Urinary bladder (tissue), 4 donors: ENCODE results near the gene KLHDC8A. TPM values are rescaled to one million over a fixed set of nuclear protein-coding genes. Genes with fewer than 3 reads are reported as not detected.

ENCODE experiments used
- DNase-seq: peaks from one replicate; pipeline ENCODE4 v3.0.0-alpha.2; 2015; ENCODE audit errors: extremely low spot score
- H3K27ac ChIP-seq: one replicate; pipeline ENCODE4 v1.5.1; 2013; ENCODE audit warnings: low read depth, mild to moderate bottlenecking, moderate library complexity
- H3K36me3 ChIP-seq: one replicate; pipeline ENCODE4 v1.6.1; 2013; ENCODE audit warnings: mild to moderate bottlenecking, moderate library complexity; ENCODE audit not compliant: insufficient read depth
- H3K4me1 ChIP-seq: one replicate; pipeline ENCODE4 v1.6.1; 2013; ENCODE audit warnings: mild to moderate bottlenecking, moderate library complexity; ENCODE audit not compliant: insufficient read depth
- H3K4me3 ChIP-seq: one replicate; pipeline ENCODE4 v1.5.1; 2013; ENCODE audit warnings: low read depth, low read length
- WGBS: extraction: QIAGEN DNeasy Blood & Tissue Kit; methylation state at CpG from one replicate; pipeline ENCODE4 v1.1.7; 2013; 5-methylcytosine and 5-hydroxymethylcytosine counted together
- polyA plus RNA-seq: library from polyadenylated mRNA; stranded (reverse); fragments of 200-250 nt; gene quantifications from one replicate; pipeline ENCODE4 v1.2.3, GENCODE V29; 2013
- total RNA-seq: library from RNA; depleted of rRNA; stranded (reverse); fragments of >200 nt; gene quantifications from one replicate; pipeline ENCODE4 v1.2.3, GENCODE V29; 2014
- donor health status: healthy with polysubstance abuse.
- donor health status: healthy.

The KLHDC8A gene
- total and polyA plus RNA-seq, 2 donors = 0.28 to 3.0 TPM

DNA sequence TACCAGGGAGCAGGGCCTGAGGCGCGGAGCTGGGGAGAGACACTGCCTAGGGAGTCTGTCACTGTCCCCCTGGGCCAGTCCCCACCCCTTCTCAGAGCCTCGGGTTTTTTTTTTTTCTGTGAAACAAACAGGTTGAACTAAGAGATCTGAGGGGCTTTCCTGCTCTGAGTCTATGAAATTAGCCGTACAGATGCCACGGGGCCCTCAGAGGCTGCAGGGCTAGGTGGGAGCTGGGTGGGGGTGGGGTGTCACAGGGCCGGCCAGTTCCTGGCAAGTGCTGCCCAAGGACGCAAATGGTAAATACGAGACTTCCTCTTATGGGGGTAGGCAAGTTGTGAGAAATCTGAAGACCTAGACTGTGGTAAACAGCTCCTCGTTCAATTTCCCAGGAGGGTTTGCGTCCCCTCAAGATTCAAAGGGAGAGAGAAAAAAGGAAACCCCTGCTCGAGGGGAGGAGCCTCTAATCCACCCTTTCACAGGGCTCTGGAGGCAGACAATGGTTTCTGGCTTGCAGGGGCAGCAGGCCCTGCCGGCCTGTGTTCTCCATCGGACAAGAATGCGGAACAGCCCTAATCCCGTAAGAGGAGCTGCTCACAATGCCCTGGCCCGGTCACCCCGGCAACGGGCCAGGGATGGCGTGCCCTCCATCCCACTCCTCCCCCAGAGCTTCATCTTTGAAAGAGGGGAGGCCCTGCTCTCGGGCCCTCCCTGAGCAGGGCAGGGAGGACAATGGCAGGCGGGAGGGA, 43.0 kb downstream of the KLHDC8A start:
- peak; percentile 42 for DNase-seq
- H3K4me1 ChIP-seq = peaks cover 2% of the 10 kb centered on the region
- H3K27ac ChIP-seq = peak overlapping the region; percentile 15
- no peaks in the 10 kb centered on the region for H3K36me3 ChIP-seq
- H3K4me3 ChIP-seq = no peak overlapping the region
- 27% methylated on average over 21 of the region's 21 CpGs for WGBS

DNA sequence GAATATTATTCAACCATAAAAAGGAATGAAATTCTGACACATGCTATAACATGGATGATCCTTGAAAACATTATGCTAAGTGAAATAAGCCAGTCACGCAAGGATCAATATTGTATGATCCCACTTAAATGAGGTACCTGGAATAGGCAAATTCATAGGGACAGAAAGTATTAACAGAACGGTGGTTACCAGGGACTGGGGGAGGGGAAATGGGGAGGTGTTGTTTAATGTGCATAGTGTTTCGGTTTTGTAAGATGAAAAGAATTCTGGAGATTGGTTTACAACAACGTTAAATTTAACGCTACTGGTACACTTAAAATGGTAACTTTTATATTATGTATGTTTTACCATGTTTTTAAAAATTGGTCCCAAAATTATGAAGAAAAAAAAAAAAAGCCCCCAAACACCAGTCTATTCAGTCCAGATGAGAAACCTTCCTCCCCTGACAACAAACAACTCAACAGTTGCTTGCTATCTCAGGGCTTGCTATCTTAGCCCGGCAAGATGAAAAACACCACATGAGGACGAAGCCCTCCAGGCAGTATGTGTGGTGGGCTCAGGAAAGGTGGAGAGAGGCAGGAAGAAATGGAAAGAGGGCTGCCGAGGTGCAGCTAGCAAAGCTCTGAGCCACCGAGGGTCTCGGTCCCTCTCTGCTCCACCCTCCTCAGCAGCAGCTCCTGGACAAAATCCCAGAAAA, 43.7 kb downstream of the KLHDC8A start:
- Histone ChIP-seq H3K4me1 (peaks cover 2% of the 10 kb centered on the region), H3K36me3 (no peaks in the 10 kb centered on the region), H3K4me3 (no peak overlapping the region), H3K27ac (no peak overlapping the region)
- no peak for DNase-seq
- WGBS = 76% methylated on average over 10 of the region's 10 CpGs

DNA sequence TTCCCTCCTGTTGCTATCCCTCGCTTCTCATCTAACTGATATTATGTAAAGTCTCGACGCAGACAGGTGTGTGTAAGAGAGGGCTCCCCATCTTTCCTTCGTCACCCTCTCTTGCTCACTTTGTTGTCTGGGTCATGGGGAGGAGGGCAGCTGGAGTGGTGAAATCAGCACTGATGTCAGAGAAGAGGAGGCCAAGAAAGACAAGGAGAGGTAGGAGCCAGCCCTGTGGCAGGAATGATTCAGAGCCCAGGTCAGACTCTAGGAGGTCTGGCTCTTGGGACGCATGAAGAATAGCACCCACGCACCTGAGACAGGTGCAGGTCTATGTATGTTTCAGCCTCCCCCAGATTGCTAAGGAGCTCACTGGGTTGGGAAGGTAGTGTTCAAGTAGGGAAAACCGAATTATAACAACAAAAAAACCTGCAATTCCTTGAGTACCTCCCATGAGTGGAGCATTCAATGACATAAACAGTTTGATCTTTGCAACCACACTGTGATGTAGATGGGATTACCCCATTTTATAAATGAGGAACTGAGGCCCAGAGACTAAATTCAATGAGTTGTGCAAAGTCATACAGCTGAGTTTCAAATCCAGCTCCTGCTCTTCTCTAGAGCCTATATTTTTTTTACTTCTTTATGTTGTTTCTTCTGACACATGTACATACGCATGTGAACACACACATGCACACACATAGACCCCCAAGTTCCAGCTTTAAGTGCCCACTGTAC, 45.6 kb downstream of the KLHDC8A start:
- H3K4me3 ChIP-seq = no peak overlapping the region
- no peaks in the 10 kb centered on the region for H3K36me3 ChIP-seq
- no peak for DNase-seq
- no peaks in the 10 kb centered on the region for H3K4me1 ChIP-seq
- WGBS = 97% methylated on average over 8 of the region's 8 CpGs
- H3K27ac ChIP-seq = no peak overlapping the region

DNA sequence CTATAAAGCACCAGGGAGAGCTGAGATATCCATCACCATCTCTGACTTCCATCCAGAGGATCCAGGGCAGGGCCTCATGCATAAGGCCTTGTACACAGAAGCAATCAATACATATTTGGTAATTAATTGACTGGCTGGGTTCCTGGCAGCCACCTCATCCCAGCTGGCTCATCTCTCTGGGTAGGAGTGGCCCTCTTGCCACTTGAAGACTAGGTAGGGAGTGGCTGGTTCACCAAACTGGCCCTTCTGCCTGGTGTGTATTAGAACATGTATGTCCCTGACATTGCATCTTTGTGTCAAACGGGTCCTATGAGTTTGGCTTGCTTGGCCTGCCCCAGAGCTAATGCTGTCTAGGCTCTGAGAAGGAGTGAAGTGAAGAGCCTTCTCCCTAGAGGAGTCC, 47.0 kb downstream of the KLHDC8A start:
- no peak overlapping the region for H3K27ac ChIP-seq
- WGBS = 76% methylated on average over 1 of the region's 1 CpG
- no peak overlapping the region for H3K4me3 ChIP-seq
- no peaks in the 10 kb centered on the region for H3K36me3 ChIP-seq
- H3K4me1 ChIP-seq = no peaks in the 10 kb centered on the region
- no peak for DNase-seq

DNA sequence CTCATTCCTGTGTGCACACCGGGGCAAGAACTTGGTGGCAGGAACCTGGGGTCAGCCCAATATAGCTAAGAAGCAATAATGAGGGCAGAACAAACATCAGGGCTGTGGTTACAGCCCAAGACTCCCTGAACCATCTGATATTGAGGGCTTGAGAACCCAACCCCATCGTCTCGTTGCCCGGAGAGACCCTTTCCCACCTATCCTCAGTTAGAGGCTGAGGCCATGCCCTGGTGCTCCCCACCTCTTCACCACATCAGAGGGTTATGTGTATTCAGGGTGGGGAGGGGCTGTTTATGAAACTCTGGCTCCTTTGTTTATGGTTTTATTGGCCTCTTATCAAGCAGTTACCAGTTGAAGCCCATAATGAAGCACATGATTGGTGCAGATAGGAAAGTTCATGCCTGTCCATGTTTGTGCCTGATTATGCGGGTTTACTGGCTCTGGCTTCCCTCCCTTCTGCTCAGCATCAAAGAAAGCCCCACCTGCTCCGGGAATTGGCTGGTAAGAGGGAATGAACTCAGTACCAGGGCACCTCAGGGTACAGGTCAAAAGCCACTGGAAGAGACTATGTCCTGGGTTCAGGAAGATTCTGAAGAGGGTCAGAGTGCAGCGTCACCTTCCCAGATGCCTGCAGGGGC, 49.7 kb downstream of the KLHDC8A start:
- H3K4me3 ChIP-seq = no peak overlapping the region
- no peaks in the 10 kb centered on the region for H3K36me3 ChIP-seq
- no peak overlapping the region for H3K27ac ChIP-seq
- WGBS = 87% methylated on average over 7 of the region's 7 CpGs
- no peaks in the 10 kb centered on the region for H3K4me1 ChIP-seq
- no peak for DNase-seq

DNA sequence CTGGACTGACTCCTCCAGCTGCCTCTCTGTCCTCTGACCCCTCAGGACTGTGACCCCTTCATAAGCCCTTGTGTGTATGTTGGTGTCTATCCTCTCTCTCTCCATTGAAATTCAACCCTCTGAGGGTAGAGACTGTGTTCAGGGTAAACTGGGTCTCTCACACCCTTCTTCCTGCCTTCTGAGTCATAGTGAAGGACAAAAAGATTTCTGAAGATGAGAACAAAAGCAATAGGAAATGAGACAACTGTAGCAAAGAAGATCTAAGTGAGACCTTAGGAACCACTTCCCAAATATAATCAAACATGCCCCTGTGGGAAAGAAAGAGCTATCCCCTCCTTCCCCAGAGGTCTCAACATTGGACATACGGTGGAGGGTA, 52.0 kb downstream of the KLHDC8A start:
- WGBS = 98% methylated on average over 1 of the region's 1 CpG
- DNase-seq = no peak
- H3K4me1 ChIP-seq = no peaks in the 10 kb centered on the region
- H3K4me3 ChIP-seq = no peak overlapping the region
- no peak overlapping the region for H3K27ac ChIP-seq
- H3K36me3 ChIP-seq = no peaks in the 10 kb centered on the region

DNA sequence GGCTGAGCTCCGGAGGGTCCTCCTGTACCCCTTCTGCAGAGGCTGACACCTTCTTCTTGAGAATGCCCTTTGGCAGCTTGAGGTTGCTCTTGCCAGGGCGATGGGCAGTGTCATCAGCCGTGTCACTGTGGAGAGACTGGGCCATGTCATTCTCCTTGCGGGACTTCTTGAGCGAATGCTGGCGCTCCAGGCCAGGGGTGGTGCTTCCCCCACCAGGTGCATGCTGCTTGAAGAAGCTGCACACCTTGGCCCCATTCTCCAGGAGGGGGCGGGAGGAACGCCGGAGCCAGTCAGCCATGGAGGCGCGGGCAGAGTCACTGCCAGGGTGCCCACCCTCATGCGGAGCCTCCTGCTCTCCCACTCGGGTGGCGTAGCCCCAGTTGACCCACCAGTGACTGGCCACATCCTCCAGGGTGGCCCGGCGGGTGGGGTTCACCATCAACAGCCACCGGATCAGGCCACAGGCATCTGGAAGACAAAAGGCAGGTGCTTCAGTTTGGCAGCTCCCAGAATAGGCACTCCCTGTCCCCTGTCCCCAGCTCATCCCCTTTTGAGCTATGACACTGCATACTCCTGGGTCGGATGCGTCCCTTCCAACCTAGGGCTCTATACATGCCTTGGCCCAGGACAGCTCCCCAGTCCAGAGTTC, 52.6 kb downstream of the KLHDC8A start:
- 96% methylated on average over 19 of the region's 19 CpGs for WGBS
- H3K4me1 ChIP-seq = no peaks in the 10 kb centered on the region
- no peak overlapping the region for H3K4me3 ChIP-seq
- DNase-seq = no peak
- no peak overlapping the region for H3K27ac ChIP-seq
- no peaks in the 10 kb centered on the region for H3K36me3 ChIP-seq

DNA sequence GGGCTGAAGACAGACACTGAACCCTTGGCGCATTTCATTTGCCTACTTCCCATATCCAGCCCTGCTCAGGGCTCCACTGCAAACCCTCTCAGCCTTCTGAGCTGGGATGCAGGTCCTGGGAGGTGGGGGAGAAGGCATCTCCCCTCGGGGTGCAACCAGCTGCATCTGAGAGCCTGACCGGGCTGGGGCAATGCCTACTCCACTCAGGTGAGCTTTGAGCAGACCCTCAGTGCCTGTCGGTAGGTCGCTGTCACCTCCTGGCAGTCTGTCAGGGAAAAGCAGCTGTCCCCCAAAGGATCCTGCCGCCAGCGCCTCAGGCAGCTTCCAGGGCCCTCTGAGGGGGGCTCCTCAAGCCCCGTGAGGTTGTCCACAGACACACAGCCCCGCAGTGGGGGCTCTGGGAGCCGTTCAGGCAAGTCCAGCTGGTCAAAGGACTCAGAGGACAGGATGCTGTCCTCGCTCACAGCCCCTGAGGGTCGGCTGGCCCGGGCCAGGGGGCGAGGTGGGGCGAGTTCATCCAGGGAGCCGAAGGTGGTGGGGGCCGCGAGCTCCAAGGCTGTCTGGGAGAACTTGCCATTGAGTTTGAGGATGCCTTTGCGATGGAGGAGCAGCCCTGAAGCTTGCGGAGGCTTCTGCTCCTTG, 53.4 kb downstream of the KLHDC8A start:
- no peak for DNase-seq
- Histone ChIP-seq H3K4me1 (no peaks in the 10 kb centered on the region), H3K27ac (no peak overlapping the region), H3K4me3 (no peak overlapping the region), H3K36me3 (no peaks in the 10 kb centered on the region)
- 89% methylated on average over 20 of the region's 20 CpGs for WGBS

DNA sequence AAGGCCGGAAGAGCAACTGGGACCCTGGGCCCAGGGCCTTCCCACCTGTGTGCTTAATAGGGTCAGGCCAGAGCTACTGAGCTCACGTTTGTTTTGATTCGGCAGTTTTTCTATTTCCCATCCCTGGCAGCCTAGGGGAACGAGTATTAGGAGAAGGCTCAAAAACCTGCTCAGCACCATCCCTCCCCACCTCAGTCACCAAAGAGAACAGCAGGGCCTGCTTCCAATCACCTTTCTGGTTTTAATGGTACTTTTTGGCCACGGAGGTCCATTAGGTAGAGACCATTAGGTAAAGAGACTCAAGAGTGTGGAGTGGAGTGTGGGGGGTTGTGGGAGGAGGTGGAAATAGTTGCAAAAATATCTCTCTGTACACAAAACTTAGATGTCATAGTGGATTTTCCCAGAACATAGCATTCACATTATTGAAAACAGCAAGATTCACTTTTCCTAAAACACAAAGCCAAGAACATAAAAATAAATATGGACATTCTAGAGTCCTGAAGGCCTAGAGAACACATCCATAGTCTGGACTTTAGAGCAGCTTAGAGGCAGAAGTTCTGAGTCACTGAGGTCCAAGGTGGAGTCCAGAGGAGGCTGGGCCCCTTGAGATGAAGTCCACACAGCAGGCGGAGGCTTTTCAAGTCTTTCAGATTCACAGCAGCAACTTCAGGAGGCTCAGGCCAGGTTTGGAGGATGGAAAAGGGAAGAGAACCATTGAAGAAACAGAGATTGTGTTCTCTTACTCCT, 54.7 kb downstream of the KLHDC8A start:
- no peak overlapping the region for H3K4me3 ChIP-seq
- H3K36me3 ChIP-seq = no peaks in the 10 kb centered on the region
- no peak for DNase-seq
- 82% methylated on average over 6 of the region's 6 CpGs for WGBS
- H3K4me1 ChIP-seq = no peaks in the 10 kb centered on the region
- H3K27ac ChIP-seq = no peak overlapping the region

DNA sequence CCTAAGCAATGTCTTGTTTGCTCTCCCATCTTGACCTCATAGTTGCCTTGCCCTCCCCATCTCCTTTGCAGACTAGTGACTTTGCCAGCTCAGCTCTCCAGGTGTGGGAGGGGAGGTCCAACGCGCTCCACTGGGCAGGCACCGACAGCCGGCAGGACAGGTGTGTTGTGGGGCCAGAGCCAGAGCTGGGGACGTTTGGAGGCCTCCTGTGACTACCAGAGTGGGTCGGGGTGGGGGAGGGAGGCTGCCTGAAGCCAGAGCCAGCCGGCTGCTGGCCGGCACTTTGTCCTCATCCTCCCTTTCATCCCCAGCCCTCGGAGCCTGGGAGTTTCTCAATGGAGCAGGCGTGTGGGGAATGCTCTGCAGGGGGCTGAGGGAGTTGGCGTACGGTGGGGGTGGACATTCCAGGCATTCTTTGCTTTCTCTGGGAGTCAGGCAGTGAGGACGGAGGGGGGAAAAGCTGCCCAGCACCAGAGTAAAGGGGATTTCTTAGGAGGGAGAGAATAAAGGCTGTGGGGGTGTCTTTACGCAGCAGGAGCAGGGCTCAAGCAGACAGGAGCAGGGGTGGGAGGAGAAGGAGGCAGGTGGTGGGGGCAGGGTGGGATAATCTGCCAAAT, 55.4 kb downstream of the KLHDC8A start:
- Histone ChIP-seq H3K4me3 (no peak overlapping the region), H3K36me3 (no peaks in the 10 kb centered on the region), H3K27ac (no peak overlapping the region), H3K4me1 (no peaks in the 10 kb centered on the region)
- 26% methylated on average over 14 of the region's 14 CpGs for WGBS
- no peak for DNase-seq

DNA sequence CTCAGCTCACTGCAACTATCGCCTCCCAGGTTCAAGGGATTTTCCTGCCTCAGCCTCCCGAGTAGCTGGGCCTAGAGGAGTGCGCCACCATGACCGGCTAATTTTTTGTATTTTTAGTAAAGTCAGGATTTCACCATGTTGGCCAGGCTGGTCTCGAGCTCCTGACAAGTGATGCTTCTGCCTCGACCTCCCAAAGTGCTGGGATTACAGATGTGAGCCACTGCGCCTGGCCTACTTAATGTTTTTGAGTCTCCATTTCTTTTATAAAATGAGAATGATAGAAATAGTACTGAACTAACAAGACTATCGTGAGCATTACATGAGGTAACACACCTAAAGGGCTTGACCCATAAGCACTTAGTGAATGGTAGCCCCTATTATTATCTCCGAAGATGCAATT, 56.6 kb downstream of the KLHDC8A start:
- 95% methylated on average over 9 of the region's 9 CpGs for WGBS
- Histone ChIP-seq H3K4me3 (no peak overlapping the region), H3K4me1 (no peaks in the 10 kb centered on the region), H3K36me3 (no peaks in the 10 kb centered on the region), H3K27ac (no peak overlapping the region)
- DNase-seq = no peak
